ENCODE measurements around the gene SFT2D1.

Gene SFT2D1

DNA sequence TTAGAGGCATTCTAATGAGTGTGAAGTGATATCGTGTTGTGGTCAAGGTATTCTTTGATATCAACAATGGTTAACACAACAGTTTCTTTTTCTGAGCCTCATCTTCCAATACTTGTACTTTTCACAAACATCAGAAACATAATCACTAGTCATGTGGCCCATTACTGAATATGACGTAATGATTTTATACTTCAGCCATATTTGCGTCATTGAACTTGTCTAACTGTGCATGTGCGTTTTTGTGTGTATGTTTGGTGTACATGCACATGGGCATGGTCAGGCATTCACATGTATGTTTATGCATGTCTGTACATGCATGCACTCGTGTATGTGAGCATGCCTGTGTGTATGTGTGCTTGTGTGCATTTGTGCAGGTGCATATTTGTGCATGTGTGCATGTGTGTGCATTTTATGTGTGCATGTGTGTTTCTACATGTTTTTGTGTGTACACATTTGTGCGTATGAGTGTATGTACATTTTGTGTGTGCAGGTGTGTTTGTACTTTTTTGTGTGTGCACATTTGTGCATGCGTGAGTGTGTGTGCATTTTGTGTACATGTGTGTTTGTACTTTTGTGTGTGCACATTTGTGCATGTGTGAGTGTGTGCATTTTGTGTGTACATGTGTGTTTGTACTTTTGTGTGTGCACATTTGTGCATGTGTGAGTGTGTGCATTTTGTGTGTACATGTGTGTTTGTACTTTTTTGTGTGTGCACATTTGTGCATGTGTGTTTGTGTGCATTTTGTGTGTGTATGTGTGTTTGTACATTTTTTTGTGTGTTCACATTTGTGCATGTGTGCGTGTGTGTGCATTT is 63.6 kb downstream of the SFT2D1 start:
- no peak for TF ChIP-seq CTCF (IDR thresholded peaks at IDR 0.05)

DNA sequence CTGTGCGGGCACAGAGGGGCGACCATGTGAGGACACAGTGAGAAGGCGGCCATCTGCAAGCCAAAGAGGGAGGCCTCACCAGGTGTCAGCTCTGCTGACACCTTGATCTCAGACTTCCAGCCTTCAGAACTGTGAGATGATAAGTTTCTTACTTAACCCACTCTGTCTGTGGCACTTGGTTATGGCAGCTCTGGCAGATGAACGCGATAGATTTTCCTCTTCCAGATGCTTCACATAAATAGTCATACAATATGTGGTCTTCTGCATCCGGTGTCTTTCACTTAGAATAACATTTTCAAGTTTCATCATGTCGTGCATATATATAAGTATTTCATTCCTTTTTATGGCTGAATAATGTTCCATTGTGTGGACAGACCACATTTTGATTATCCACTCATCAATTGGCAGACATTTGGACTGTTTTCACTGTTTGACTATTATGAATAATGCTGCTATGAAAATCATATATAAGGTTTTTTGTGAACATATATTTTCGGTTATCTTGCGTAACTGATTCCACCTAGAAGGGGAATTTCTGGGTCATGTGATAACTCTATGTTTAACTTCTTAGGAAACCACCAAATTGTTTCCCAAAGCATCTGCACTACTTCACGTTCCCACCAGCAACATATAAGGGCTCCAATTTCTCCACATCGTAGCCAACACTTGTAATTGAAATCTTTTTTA is 64.3 kb downstream of the SFT2D1 start:
- no peak for TF ChIP-seq CTCF (IDR thresholded peaks at IDR 0.05)

DNA sequence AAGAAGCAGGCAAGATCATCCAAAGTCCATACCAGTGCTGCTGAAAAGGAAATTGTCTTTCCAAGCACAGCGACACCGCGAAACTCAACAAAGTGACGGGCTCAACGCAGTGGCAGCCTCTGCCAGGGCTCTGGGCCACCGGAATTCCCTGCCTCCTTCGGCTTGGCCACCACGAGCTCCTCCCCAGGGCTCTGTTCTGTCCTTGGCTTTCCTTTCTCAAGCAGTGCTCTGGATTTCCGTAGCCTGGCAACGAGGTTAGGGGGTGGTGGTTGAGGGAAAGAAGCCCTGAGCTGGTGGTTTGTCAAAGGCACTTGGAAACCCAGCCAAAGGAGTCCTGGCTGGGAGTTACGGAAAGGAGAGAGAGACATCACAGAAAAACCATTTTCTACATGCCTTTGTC is 65.3 kb downstream of the SFT2D1 start:
- no peak for TF ChIP-seq CTCF (IDR thresholded peaks at IDR 0.05)

- peak; percentile 99 for TF ChIP-seq CTCF (IDR thresholded peaks at IDR 0.05)
Observed at GRCh38 chr6:166275714-166276166, 66.6 kb downstream of the SFT2D1 start.

- no peak for TF ChIP-seq CTCF (IDR thresholded peaks at IDR 0.05)
Observed at GRCh38 chr6:166274739-166275370, 67.5 kb downstream of the SFT2D1 start.

GRCh38 chr6:166274163-166274562 is 68.2 kb downstream of the SFT2D1 start:
- no peak for TF ChIP-seq CTCF (IDR thresholded peaks at IDR 0.05)

GRCh38 chr6:166271376-166271765 is 71.0 kb downstream of the SFT2D1 start:
- no peak for TF ChIP-seq CTCF (IDR thresholded peaks at IDR 0.05)
